Upper lobe of right lung (tissue), 1 donor: ENCODE data around the gene CDH12. TPM values are rescaled to one million over a fixed set of nuclear protein-coding genes. Genes with fewer than 3 reads are reported as not detected.

Source experiments
- ATAC-seq: fragments of 200-7000 bp; cut with Tn5 transposase; one replicate; pipeline ENCODE4 v1.9.1; 2020; ENCODE audit warnings: mild to moderate bottlenecking, moderate library complexity
- DNase-seq: peaks from one replicate; pipeline ENCODE4 v3.0.0-alpha.2; 2020
- H3K27ac ChIP-seq: fragments of 200-600 bp; one replicate; pipeline ENCODE4 v1.8.0; 2022
- H3K27me3 ChIP-seq: fragments of 200-600 bp; one replicate; pipeline ENCODE4 v1.8.0; 2022; ENCODE audit warnings: mild to moderate bottlenecking
- H3K36me3 ChIP-seq: fragments of 200-600 bp; one replicate; pipeline ENCODE4 v1.8.0; 2022
- H3K4me1 ChIP-seq: fragments of 200-600 bp; one replicate; pipeline ENCODE4 v1.8.0; 2022
- H3K4me3 ChIP-seq: fragments of 200-600 bp; one replicate; pipeline ENCODE4 v1.8.0; 2022; ENCODE audit warnings: mild to moderate bottlenecking
- H3K9me3 ChIP-seq: fragments of 200-600 bp; one replicate; pipeline ENCODE4 v1.8.0; 2022
- intact Hi-C: fragments of 100-400 bp; cut with DNase I; formaldehyde crosslinking; loops from one replicate; pipeline ENCODE4 v1.11.0; 2022
- total RNA-seq: library from RNA; stranded (reverse); fragmentation: NEBNext Ultra II Directional; extraction: Animal tissue kit (Norgen Biotek cat#: 25700); gene quantifications from one replicate; pipeline ENCODE4 v1.2.1, GENCODE V29; 2021
- TF ChIP-seq, protein P1 (sequence below): fragments of 200-600 bp; IDR thresholded peaks from one replicate; pipeline ENCODE4 v1.8.0; 2022; ENCODE audit warnings: antibody characterized with exemption
- donor health status: DM: no; HTN: yes; CAD: no; lungs with severe emphysema.

Gene CDH12
- total RNA-seq, 1 donor from 2014 or later, result not detected

DNA sequence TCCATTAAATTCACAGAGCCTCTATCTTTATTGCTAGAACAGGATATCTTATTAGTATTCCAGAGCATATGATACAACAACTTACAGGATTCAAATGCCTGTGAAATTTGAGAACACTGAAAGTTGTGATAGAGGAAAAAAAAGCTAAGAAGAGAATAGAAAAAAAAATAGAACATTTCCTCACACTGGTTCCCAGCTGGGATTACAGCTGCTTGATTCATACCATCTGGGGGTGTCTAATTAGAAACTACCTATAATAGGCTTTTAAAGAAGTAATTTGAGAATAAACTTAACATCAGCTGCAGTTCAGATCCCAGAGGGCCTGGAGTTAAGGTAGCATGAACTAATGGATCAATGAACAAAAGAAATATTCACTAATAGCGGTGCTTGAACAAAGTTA lies 922.0 kb downstream of the CDH12 start:
- Histone ChIP-seq H3K27ac (no peak overlapping the region), H3K36me3 (no peaks in the 10 kb centered on the region), H3K4me1 (no peaks in the 10 kb centered on the region), H3K27me3 (no peaks in the 10 kb centered on the region), H3K4me3 (no peak overlapping the region), H3K9me3 (no peaks in the 10 kb centered on the region)
- DNase-seq (no peak), ATAC-seq (no peak)
- intact Hi-C loops, result no loop called here
- TF ChIP-seq, protein P1, sequence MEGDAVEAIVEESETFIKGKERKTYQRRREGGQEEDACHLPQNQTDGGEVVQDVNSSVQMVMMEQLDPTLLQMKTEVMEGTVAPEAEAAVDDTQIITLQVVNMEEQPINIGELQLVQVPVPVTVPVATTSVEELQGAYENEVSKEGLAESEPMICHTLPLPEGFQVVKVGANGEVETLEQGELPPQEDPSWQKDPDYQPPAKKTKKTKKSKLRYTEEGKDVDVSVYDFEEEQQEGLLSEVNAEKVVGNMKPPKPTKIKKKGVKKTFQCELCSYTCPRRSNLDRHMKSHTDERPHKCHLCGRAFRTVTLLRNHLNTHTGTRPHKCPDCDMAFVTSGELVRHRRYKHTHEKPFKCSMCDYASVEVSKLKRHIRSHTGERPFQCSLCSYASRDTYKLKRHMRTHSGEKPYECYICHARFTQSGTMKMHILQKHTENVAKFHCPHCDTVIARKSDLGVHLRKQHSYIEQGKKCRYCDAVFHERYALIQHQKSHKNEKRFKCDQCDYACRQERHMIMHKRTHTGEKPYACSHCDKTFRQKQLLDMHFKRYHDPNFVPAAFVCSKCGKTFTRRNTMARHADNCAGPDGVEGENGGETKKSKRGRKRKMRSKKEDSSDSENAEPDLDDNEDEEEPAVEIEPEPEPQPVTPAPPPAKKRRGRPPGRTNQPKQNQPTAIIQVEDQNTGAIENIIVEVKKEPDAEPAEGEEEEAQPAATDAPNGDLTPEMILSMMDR, result no peak

DNA sequence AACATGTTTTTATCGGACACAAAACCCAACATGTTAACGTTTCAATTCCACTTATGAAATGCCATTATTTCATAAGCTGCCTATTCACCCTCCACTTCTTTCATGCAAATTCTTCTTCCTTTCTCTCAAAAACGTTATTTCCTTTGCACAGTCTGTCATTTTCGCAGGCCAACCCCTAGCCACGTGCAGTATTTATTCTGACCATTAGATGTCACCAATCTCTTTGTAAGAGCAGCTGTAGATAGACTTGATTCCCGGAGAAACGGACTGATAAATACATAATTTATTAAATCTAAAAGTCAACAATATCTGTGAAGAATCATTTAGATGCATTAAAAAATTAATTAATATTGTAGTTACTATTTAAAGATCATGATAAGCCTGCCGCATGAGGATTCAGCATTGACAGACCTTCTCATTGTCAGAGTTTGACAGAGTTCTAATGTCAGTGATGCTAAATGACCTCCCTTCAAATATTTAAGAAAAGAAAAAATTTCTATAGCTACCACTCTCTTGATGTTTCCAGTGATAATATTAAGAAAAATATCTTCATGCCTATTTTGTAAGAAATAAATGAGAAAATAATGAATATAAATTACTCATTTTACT lies 933.6 kb downstream of the CDH12 start:
- Histone ChIP-seq H3K36me3 (no peaks in the 10 kb centered on the region), H3K27ac (no peak overlapping the region), H3K27me3 (no peaks in the 10 kb centered on the region), H3K4me3 (no peak overlapping the region), H3K4me1 (no peaks in the 10 kb centered on the region), H3K9me3 (no peaks in the 10 kb centered on the region)
- TF ChIP-seq, protein P1, result peak; percentile 63
- ATAC-seq, result no peak
- intact Hi-C loops, result no loop called here
- DNase-seq, result no peak

DNA sequence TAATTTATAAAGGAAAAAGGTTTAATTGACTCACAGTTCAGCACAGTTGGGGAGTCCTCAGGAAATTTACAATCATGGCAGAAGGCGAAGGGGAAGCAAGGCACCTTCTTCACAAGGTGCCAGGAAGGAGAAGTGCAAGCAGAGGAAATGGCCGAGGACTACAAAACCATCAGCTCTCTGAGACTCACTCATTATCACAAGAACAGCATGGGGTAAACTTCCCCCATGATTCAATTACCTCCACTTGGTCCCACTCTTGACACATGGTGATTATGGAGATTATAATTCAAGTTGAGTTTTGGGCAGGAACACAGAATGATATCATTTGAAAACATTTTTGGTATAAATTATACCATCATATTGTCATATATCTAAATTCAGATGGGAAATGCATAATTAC lies 934.7 kb downstream of the CDH12 start:
- Histone ChIP-seq H3K4me3 (no peak overlapping the region), H3K27me3 (no peaks in the 10 kb centered on the region), H3K36me3 (no peaks in the 10 kb centered on the region), H3K27ac (no peak overlapping the region), H3K9me3 (no peaks in the 10 kb centered on the region), H3K4me1 (no peaks in the 10 kb centered on the region)
- intact Hi-C loops, result no loop called here
- TF ChIP-seq, protein P1, result no peak
- DNase-seq (no peak), ATAC-seq (no peak)

DNA sequence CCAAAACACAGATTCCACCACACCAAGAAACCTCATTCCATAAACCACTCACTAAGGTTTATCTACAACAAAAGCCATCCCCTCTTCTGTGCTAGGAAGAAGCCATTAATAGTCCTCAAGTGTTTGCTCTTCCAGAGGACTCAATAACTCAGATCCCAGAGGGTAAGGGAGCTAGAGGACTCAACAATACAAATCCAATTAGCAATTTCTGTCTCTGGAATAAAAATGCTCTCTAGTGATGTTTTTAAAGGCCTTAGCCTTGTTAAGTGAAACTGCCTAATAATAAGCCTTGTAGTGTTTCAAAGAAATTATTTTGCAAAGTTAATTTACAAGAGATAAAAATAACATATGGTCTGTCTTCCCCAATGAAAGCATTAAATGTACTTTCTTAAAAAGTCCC lies 942.4 kb downstream of the CDH12 start:
- Histone ChIP-seq H3K9me3 (no peaks in the 10 kb centered on the region), H3K4me3 (no peak overlapping the region)

DNA sequence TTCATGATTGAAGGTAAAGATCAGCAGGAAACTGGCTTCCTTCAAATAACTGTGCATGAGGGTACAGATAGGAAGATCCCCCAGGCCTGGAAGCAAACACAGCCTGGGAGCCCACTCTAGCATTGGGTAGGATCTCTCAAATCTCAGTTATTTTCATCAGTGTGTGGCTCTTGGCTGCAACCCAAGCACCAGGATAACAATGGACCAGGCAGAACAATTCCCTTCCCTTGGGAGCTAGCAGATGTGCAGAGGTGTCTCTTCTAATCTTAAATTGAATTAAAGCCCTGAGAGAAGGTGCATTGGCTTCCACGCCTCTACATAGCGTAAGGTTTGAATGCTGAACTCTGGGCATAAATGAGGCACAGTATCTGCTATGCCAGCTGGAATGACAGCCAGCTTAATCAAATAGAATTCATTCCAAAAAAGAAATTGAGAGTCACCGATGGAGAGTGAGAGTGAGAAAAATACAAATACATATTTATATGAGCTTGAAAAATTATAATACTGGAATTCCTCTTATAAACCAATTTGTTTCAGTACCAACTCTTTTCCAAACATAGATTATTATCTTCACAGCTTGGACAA lies 957.3 kb downstream of the CDH12 start:
- no peak for ATAC-seq
- H3K4me1 ChIP-seq, result no peaks in the 10 kb centered on the region
- H3K9me3 ChIP-seq, result no peaks in the 10 kb centered on the region
- DNase-seq, result no peak
- H3K27ac ChIP-seq, result no peak overlapping the region
- intact Hi-C loops, result no loop called here
- TF ChIP-seq, protein P1, result no peak
- H3K36me3 ChIP-seq, result no peaks in the 10 kb centered on the region
- H3K4me3 ChIP-seq, result no peak overlapping the region
- H3K27me3 ChIP-seq, result no peaks in the 10 kb centered on the region

More for the DNA sequence above, 942.4 kb downstream of the CDH12 start:
- Histone ChIP-seq H3K36me3 (no peaks in the 10 kb centered on the region), H3K4me1 (no peaks in the 10 kb centered on the region), H3K27ac (no peak overlapping the region), H3K27me3 (no peaks in the 10 kb centered on the region)
- ATAC-seq (no peak), DNase-seq (no peak)
- intact Hi-C loops, result no loop called here
- TF ChIP-seq, protein P1, result no peak
